ENCODE results near the gene ZNF45. TPM values are rescaled to one million over a fixed set of nuclear protein-coding genes. Genes with fewer than 3 reads are reported as not detected.

ZNF45 gene
- total RNA-seq, 2 donors from 2014 or later: 10.5 to 10.8 TPM

DNA sequence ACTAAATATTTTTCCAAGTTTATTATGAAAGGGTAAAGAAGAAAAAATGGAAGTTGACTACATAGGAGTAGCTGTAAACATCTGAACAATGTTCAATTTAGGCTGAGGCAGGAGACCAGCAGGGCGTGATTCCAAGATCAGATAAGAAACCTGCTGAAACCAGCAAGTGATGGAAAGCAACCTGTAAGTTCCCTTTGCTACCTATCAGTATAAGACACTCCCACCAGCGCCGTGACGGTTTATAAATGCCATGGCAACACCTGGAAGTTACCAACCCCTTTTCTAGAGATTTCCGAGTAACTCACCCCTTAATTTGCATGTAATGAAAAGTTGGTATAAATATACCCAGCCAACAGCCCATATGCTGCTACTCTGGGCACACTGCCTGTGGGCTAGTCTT is 1.1 kb upstream of the ZNF45 start:
- H3K9me3 Mint-ChIP-seq: peaks cover 4 to 26% of the 10 kb centered on the region in 2 donors
- DNase-seq (ENCODE audit: low spot score in 2 of 2) (no peak), ATAC-seq (no peak)
- H3K27ac Mint-ChIP-seq: no peak overlapping the region
- H3K36me3 Mint-ChIP-seq: peaks cover 21 to 55% of the 10 kb centered on the region in 2 donors

DNA sequence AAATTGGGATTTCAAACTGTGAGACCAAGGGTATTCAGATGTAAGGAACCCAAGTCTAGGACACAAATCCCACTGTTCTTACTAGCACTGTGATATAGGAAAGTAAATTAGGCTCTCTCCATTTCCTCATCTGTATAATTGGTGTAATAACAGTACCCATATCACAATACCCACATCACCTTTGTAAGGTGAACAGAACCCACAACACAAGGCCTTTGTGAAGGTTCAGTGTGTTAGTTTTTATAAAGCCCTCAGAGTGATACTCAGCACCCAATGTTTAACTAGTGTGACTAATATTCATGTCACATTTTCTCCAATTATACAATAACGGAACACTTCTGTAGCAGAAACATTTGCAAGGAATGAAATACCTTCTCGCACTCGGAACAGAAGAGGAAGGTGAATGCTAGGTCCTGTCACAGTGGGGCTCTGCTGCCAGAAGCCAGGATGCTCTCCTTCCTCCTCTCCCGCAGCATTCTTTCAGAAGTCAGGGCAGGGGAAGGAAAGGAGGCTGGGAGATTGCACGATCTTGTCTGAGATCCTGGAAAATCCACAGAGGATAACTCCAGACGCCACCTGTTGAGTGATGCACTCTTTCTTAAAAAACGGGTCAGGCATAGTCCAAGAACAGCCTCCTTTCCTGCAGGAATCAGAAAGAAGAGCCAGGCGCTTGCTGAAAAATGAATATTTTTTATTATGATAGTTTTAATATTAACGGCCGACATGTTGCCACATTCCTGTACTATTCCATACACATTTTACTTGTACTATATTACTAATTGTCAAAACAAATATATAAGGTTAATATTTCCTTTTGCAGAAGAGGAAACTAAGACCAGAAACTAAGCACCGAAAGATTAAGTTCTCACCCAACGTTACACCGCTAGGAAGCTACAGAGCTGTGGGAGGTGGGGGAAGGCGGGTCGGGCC is 762 bp downstream of the ZNF45 start:
- ATAC-seq (peak; percentile 9 to 70), DNase-seq (ENCODE audit: low spot score in 2 of 2) (no peak)
- H3K27ac Mint-ChIP-seq: peak overlapping the region; percentile 92 to 95
- H3K36me3 Mint-ChIP-seq: peaks cover 38 to 68% of the 10 kb centered on the region in 2 donors
- H3K9me3 Mint-ChIP-seq: peaks cover 7 to 29% of the 10 kb centered on the region in 2 donors

DNA sequence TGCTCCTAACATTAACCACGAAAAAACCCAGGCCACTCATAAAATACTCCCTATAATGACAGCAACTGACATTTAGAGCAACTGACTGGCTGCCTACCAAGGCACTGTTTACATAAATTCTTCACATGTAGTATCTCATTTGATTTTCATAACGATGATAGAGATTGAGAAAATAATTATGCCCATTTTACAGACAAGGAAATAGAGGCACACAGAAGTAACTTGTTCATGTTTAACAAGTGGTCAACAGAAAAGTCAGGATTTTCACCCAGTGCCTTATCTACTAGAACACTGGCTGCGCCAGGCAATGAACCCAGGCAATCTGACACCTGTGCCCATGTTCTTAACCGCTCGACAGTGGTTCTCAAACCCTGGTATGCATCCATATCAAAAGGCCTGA is 6.3 kb downstream of the ZNF45 start:
- H3K27ac Mint-ChIP-seq: no peak overlapping the region
- DNase-seq (ENCODE audit: low spot score in 2 of 2): no peak
- H3K36me3 Mint-ChIP-seq: peaks cover 68 to 92% of the 10 kb centered on the region in 2 donors
- ATAC-seq: no peak
- peaks cover 14 to 27% of the 10 kb centered on the region in 2 donors for H3K9me3 Mint-ChIP-seq

DNA sequence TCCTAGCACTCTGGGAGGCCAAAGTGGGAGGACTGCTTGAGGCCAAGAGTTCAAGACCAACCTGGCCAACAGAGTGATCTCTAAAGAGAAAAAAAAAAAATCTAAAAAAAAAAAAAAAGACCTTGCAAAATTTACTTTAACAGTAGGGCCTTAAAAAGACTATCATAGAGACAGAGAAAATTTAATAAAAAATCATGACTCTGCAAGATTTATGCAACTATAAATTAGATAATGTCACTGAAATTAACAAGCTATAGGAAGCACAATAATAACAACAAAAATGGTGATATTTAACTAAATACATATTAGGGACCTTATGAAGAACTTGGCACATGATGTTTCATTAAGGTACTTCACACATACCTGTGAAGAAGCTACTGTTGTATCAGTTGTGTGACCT is 11.2 kb downstream of the ZNF45 start:
- no peak overlapping the region for H3K27ac Mint-ChIP-seq
- DNase-seq (ENCODE audit: low spot score in 2 of 2): no peak
- peaks cover 67 to 93% of the 10 kb centered on the region in 2 donors for H3K36me3 Mint-ChIP-seq
- H3K9me3 Mint-ChIP-seq: peaks cover 17 to 38% of the 10 kb centered on the region in 2 donors
- ATAC-seq: no peak

DNA sequence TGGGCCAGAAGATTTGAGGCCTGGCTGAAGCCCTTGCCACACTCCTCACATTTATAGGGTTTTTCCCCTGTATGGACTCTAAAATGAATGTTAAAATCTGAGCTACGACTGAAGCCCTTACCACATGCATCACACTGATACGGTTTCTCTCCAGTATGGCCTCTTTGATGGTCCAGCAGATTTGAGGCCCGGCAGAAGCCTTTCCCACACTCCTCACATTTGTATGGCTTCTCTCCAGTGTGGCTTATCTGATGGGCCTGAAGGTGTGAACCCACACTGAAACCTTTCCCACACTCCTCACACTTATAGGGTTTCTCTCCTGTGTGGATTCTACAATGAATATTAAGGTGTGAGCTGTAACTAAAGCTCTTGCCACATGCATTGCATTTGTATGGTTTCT is 21.0 kb downstream of the ZNF45 start:
- H3K9me3 Mint-ChIP-seq: peaks cover 54 to 59% of the 10 kb centered on the region in 2 donors
- H3K36me3 Mint-ChIP-seq: peaks cover 76 to 84% of the 10 kb centered on the region in 2 donors
- ATAC-seq: no peak
- no peak for DNase-seq (ENCODE audit: low spot score in 2 of 2)
- H3K27ac Mint-ChIP-seq: peak overlapping the region in 1 of 2 donors; percentile 67

DNA sequence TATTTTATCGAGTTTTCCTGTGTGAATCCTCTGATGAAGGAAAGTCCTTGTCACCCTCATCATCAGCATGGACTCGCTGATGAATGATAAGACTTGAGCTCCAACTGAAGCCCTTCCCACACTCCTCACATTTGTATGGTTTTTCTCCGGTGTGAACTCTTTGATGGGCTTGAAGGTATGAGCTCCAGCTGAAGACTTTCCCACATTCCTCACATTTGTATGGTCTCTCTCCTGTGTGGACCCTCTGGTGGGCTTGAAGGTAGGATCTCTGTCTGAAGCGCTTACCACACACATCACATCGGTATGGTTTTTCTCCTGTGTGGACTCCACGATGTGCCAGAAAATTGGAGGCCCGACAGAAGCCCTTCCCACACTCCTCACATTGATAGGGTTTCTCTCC is 21.7 kb downstream of the ZNF45 start:
- DNase-seq (ENCODE audit: low spot score in 2 of 2) (no peak), ATAC-seq (no peak)
- Mint-ChIP-seq H3K27ac (peak overlapping the region; percentile 67 to 79), H3K36me3 (peaks cover 73 to 81% of the 10 kb centered on the region in 2 donors), H3K9me3 (peaks cover 55 to 58% of the 10 kb centered on the region in 2 donors)

DNA sequence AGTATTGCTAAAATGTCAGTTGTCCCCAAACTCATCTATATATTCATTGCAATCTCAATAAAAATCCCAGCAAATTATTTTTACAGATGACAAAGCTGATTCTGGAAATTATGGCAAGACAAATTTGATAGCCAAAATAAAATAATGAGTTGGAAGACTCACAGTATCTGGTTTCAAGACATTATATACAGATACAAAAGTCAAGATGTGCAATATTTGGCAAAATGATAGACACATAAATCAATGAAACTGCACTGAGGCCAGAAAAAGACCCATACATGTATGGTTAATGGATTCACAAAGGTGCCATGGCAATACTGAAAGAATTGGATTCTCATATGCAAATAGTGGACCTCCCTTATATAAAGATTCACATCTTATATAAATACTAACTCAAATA is 24.2 kb downstream of the ZNF45 start:
- Mint-ChIP-seq H3K27ac (no peak overlapping the region), H3K9me3 (peaks cover 67 to 70% of the 10 kb centered on the region in 2 donors), H3K36me3 (peaks cover 74 to 75% of the 10 kb centered on the region in 2 donors)
- ATAC-seq: no peak
- no peak for DNase-seq (ENCODE audit: low spot score in 2 of 2)

DNA sequence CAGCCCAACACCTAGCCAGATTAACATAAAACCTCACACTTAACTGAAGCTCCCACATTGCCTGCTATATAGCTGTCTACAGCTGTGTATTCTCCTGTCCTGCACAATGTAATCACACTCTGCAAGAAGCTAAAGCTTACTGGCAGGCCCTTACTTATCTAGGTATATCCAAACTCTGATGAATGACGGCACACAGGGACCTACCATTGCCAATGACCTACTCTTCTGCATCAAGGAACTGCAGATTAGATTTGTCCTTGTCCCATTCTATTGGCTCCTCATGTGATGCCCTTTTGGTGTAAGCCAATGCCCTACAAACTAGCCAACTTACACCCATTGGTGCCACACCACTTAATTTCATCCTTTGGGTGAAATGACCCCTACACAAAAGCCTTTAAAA is 26.4 kb downstream of the ZNF45 start:
- Mint-ChIP-seq H3K36me3 (peaks cover 67 to 69% of the 10 kb centered on the region in 2 donors), H3K9me3 (peaks cover 68 to 69% of the 10 kb centered on the region in 2 donors), H3K27ac (no peak overlapping the region)
- DNase-seq (ENCODE audit: low spot score in 2 of 2) (no peak), ATAC-seq (no peak)

DNA sequence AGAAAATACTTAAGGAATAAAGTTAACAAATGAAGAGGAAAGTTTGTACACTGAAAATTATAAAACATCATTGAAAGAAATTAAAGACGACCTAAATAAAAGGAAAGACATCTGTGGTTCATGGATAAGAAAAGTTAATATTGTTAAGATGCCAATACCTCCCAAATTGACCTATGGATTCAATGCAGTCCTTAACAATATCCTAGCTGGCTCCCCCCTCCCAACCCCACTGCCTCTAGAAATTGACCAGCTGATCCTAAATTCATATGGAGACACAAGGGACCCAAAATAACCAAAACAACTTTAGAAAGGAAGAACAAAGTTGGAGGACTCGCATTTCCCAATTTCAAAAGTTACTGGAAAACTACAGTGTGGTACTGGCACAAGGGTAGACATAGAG is 28.3 kb downstream of the ZNF45 start:
- H3K27ac Mint-ChIP-seq: no peak overlapping the region
- DNase-seq (ENCODE audit: low spot score in 2 of 2) (no peak), ATAC-seq (no peak)
- H3K9me3 Mint-ChIP-seq: peaks cover 65 to 68% of the 10 kb centered on the region in 2 donors
- H3K36me3 Mint-ChIP-seq: peaks cover 62 to 76% of the 10 kb centered on the region in 2 donors

DNA sequence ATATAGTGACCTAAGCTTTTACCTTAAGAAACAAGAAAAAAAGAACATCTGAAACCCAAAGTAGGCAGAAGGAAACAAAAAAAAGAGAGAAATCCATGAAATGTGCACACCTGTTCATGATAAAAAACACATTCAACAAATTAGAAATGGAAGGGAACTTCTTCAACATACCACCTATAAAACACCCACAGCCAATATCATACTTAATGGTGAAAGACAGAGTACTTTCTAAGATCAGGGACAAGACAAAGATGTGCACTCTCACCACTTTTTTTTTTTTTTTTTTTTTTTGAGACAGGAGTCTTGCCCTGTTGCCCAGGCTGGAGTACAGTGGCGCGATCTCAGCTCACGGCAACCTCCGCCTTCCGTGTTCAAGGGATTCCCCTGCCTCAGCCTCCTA is 29.2 kb downstream of the ZNF45 start:
- Mint-ChIP-seq H3K27ac (no peak overlapping the region), H3K36me3 (peaks cover 70 to 82% of the 10 kb centered on the region in 2 donors)
- ATAC-seq: no peak

DNA sequence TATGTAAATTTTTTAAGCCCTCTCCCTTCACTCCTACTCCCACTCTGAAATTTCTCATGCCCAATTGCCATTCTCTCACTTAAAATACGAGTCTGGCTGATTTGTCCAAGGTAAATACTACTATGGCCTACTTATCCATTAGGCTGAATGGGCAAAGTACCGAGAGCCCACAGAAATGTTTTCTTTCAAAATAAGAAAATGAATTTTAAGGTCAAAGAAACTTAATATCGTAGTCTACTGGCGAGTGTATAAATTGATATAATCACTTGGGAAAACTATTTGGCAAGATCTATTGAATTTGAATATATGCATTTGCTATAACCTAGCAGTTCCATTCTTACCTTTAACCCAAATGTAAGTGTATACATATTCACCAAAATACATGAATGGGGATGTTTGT is 32.7 kb downstream of the ZNF45 start:
- Mint-ChIP-seq H3K36me3 (peaks cover 80 to 82% of the 10 kb centered on the region in 2 donors), H3K27ac (peak overlapping the region in 1 of 2 donors; percentile 85), H3K9me3 (peaks cover 47 to 69% of the 10 kb centered on the region in 2 donors)
- no peak for DNase-seq (ENCODE audit: low spot score in 2 of 2)
- ATAC-seq: no peak

More for the DNA sequence above, 29.2 kb downstream of the ZNF45 start:
- H3K9me3 Mint-ChIP-seq: peaks cover 71 to 73% of the 10 kb centered on the region in 2 donors
- DNase-seq (ENCODE audit: low spot score in 2 of 2): no peak

DNA sequence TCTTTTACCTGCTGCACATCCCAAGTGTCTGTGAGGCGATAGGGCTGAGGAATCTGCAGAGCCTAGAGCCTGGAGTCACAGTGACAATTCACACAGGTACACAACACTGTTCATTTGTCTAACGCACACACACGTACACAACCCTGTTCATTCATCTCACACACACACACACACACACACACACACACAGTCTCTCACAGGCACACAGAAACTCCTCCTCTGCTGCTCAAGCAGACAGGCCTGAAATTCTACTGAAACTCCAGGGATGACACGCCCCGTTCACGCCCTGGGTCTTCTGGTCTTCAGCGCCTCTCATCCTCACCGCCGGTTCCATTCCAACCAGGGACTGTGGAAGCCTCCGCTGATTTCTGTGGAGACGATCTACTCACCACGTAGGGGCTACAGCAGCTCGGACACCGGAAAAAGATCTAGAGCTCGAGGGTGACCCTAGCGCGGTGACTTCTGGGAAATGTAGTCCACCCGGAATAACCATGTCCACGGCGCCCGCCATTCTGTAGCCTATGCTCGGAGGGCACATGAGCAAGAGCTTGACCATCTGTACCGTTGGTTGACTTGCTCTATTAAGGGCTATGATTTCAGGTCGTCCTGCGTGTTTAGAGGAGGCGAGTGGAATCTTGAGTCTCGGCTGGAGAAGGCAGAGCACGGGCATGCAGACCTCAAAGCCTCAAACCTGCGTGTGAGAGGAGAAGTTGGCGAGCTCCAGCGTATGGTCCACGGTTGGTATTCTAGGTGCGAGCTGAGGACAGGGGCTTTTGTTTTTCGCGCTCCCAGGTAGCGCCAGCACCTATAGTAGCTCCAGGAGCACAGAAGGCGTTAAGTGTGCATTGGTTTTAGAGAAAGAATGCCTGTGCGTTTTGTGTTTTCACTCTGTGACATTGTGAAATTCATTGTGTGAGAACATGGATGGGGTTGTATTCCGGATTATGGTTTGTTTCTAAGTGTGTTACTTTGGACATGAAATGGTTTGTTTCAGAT is 33.4 kb downstream of the ZNF45 start:
- Mint-ChIP-seq H3K27ac (peak overlapping the region; percentile 56 to 85), H3K9me3 (peaks cover 40 to 63% of the 10 kb centered on the region in 2 donors), H3K36me3 (peaks cover 77% of the 10 kb centered on the region in 2 donors)
- peak; percentile 98 to 99 for ATAC-seq
- DNase-seq (ENCODE audit: low spot score in 2 of 2): peak; percentile 62 to 70

DNA sequence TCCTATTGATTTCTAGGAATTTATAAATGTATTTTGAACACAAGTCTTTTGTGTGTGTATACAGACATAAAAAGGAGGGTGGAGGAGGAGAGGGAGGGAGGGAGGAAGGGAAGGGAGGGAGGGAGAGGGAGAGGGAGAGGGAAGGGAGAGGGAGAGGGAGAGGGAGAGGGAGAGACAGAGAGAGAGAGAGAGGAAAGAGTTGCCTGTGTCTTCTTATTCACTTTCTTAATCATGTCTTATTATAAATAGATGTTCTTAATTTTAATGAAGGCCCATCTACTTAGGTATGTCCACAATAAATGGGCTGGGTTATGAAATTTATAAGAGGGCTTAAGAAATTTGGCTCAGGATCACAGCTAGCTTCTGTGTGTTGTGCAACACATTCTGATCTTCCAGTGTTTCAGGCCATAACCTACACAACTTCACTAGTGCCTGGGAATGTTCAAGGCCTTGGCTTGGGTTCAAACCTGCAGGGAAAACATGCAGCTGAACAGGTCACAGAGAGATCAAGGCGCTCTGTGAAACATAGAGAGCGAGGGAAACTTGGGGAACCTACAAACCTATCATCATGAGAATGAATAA is 39.3 kb downstream of the ZNF45 start:
- peaks cover 18 to 55% of the 10 kb centered on the region in 2 donors for H3K9me3 Mint-ChIP-seq

DNA sequence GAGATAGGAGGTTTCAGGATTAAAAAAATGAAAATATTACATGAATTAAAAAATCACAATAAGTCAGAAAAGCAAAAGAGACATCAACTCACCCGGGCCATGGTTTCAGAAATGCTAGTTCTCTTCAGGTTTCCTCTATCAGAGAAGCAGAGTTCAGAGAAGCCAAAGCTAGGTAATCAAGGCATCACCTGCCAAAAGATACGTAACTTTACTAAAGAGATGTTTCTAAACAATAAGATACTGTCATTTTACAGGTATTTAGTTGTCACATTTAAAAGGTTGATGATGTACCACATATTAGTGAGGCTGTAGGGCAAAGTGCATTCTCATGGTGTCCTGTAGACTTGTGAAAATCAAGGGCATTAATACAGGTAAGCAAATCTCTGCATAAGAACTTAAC is 51.2 kb downstream of the ZNF45 start, which contains the start of gene ZNF404:
Gene ZNF404, minus strand, starts transcription at position 101 of the 400 bp plus-strand sequence.
- ATAC-seq (no peak), DNase-seq (ENCODE audit: low spot score in 2 of 2) (no peak)
- Mint-ChIP-seq H3K27ac (no peak within 1 kb of the TSS), H3K9me3 (peaks cover 50 to 58% of the 10 kb centered on the region in 2 donors), H3K36me3 (peaks cover 54 to 58% of the 10 kb centered on the region in 2 donors)

More for the DNA sequence above, 39.3 kb downstream of the ZNF45 start:
- Mint-ChIP-seq H3K36me3 (peaks cover 52 to 54% of the 10 kb centered on the region in 2 donors), H3K27ac (no peak overlapping the region)
- ATAC-seq: no peak
- no peak for DNase-seq (ENCODE audit: low spot score in 2 of 2)

DNA sequence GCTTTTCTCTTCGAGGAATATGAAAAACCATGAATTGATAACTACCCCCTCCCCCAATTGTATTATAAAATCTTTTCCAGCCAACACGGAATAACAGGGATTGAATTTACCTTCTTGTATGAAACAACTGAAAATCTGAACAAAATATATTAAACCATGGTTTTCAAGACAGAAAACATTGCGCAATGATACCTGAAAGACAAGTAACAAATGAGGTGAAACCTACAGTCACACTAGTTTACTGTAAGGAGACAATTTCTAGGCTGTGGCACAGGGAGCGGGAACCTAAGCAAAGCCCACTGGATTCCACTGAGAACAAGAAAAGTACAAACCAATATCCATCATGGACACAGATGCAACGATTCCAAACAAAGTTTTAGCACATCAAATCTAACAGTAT is 54.6 kb downstream of the ZNF45 start:
- Mint-ChIP-seq H3K36me3 (peaks cover 59 to 67% of the 10 kb centered on the region in 2 donors), H3K27ac (no peak overlapping the region), H3K9me3 (peaks cover 51 to 54% of the 10 kb centered on the region in 2 donors)
- no peak for DNase-seq (ENCODE audit: low spot score in 2 of 2)
- ATAC-seq: no peak

Measured in activated naive CD4-positive, alpha-beta T cell treated with anti-CD3 and anti-CD28 coated beads, Interleukin-2, amount 50 U/mL, for 72 hours (primary cell).